Upper lobe of left lung (tissue), 4 donors: ENCODE results near the gene FH.

Experiments
- POLR2A ChIP-seq, 4 donors: fragments of 450-650 bp; IDR thresholded peaks; one replicate each; pipeline ENCODE4 v1.5.1; 2016 to 2017; ENCODE audit warnings: antibody characterized with exemption in 4 of 4, mild to moderate bottlenecking in 2 of 4
- POLR2AphosphoS5 ChIP-seq, 2 donors: sonication (generic); formaldehyde crosslinking; IDR thresholded peaks; one replicate each; pipeline ENCODE4 v1.5.1; 2017; ENCODE audit warnings: antibody characterized with exemption in 2 of 2
- TF ChIP-seq, protein P1 (sequence below), 6 experiments: fragments of 450-650 bp in 4 of 6; fragments of 200-600 bp in 2 of 6; sonication (generic) in 2 of 6; IDR thresholded peaks; one replicate each; pipeline ENCODE4 v1.5.1; 2016 to 2019; ENCODE audit warnings: antibody characterized with exemption in 6 of 6

DNA sequence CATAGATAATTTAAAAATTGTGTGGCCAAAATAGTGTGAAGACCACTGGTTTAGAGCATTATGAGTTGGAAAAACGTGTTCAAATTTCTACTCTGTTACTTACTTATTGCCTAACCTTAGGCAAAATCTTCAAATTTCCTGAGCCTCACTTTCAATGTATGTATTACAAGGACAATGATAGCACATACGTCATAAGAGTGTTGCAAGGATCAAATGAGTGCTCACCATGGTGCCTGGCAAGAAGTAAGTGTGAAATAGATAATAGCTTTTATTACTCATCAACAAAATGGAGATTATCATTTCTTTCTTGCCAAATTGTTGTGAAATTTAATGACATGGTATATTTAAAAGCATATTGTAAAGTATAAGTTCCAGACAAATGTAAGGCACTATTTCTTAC is 57.2 kb downstream of the FH start:
- TF ChIP-seq, protein P1, sequence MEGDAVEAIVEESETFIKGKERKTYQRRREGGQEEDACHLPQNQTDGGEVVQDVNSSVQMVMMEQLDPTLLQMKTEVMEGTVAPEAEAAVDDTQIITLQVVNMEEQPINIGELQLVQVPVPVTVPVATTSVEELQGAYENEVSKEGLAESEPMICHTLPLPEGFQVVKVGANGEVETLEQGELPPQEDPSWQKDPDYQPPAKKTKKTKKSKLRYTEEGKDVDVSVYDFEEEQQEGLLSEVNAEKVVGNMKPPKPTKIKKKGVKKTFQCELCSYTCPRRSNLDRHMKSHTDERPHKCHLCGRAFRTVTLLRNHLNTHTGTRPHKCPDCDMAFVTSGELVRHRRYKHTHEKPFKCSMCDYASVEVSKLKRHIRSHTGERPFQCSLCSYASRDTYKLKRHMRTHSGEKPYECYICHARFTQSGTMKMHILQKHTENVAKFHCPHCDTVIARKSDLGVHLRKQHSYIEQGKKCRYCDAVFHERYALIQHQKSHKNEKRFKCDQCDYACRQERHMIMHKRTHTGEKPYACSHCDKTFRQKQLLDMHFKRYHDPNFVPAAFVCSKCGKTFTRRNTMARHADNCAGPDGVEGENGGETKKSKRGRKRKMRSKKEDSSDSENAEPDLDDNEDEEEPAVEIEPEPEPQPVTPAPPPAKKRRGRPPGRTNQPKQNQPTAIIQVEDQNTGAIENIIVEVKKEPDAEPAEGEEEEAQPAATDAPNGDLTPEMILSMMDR (IDR thresholded peaks at IDR 0.05): no peak
- no peak for TF ChIP-seq POLR2AphosphoS5 (IDR thresholded peaks at IDR 0.05)
- TF ChIP-seq POLR2A (IDR thresholded peaks at IDR 0.05): no peak
